ENCODE data around the gene C1orf21.

DNA sequence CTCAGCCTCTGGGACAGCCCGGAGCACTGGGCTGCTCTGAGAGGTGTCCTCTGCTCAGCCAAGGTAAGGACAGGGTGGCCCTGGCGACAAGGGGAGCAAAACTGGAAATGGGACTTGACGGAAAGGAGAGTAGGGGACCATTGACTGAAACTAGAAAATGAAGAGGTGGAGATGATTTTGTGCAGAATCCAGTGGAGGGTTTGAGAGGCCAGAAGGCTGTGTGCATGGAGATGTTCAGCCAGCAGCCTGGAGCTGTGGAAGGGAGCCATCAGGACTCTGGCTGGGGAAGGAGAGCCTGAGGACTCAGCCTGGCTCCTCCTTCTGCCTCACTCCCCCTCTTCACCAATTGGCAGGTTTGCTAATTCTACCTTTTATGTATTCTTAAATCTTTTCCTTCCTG is 253.7 kb downstream of the C1orf21 start:
- no peak for TF ChIP-seq ZNF70 (CRISPR knock-in tag; IDR thresholded peaks at IDR 0.05)
- TF ChIP-seq ZC3H10 (CRISPR knock-in tag; IDR thresholded peaks at IDR 0.05), result no peak
- no peak for TF ChIP-seq POU6F1 (CRISPR knock-in tag; IDR thresholded peaks at IDR 0.05; ENCODE audit: borderline replicate concordance, low read depth)
- TF ChIP-seq ZFP3 (CRISPR knock-in tag; IDR thresholded peaks at IDR 0.05), result no peak
- TF ChIP-seq PATZ1 (CRISPR knock-in tag; IDR thresholded peaks at IDR 0.05; ENCODE audit: borderline replicate concordance), result no peak
- no peak for TF ChIP-seq RARB (CRISPR knock-in tag; IDR thresholded peaks at IDR 0.05)
- TF ChIP-seq, protein P1, sequence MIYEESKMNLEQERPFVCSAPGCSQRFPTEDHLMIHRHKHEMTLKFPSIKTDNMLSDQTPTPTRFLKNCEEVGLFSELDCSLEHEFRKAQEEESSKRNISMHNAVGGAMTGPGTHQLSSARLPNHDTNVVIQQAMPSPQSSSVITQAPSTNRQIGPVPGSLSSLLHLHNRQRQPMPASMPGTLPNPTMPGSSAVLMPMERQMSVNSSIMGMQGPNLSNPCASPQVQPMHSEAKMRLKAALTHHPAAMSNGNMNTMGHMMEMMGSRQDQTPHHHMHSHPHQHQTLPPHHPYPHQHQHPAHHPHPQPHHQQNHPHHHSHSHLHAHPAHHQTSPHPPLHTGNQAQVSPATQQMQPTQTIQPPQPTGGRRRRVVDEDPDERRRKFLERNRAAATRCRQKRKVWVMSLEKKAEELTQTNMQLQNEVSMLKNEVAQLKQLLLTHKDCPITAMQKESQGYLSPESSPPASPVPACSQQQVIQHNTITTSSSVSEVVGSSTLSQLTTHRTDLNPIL (CRISPR knock-in tag; IDR thresholded peaks at IDR 0.05; ENCODE audit: low read depth), result no peak
